H1 (cell line): ENCODE data around the gene SLC25A27. TPM values are rescaled to one million over a fixed set of nuclear protein-coding genes. Genes with fewer than 3 reads are reported as not detected.

Experiments used
- CTCF ChIA-PET: fragments of 300-600 bp; sonication (Branson Sonifier 250); formaldehyde crosslinking; loops from one replicate; lab custom pipeline; 2021; ENCODE audit not compliant: partially characterized antibody; lab: Charles Lee
- POLR2A ChIA-PET: fragments of 300-600 bp; sonication (Branson Sonifier 250); formaldehyde crosslinking; loops from one replicate; lab custom pipeline; 2021; ENCODE audit warnings: inconsistent platforms; ENCODE audit not compliant: partially characterized antibody; lab: Charles Lee
- DNase-seq, 2 experiments: peaks; one replicate each; pipeline versions ENCODE4 v3.0.0 to v3.0.0-alpha.2; 2010 to 2022; ENCODE audit warnings: low spot score in 2 of 2, low read depth in 1 of 2, mixed read lengths in 1 of 2
- FAIRE-seq: peaks from 2 replicates; lab custom pipeline; 2011; peaks lifted over from hg19 to GRCh38; lab: Jason Lieb, UNC
- H2AFZ ChIP-seq: 2 replicates; pipeline ENCODE4 v1.8.1; 2012; ENCODE audit warnings: low read length, inconsistent platforms
- H2AK5ac ChIP-seq: 2 replicates; pipeline ENCODE4 v1.6.1; 2013; ENCODE audit warnings: low read depth, low read length
- H2BK120ac ChIP-seq: replicated peaks from 2 replicates; pipeline ENCODE3; 2013; ENCODE audit warnings: low read depth, low read length, inconsistent platforms
- H2BK12ac ChIP-seq: 2 replicates; pipeline ENCODE4 v1.6.1; 2013; ENCODE audit warnings: low read depth, low read length
- H2BK15ac ChIP-seq: 2 replicates; pipeline ENCODE4 v1.6.1; 2013; ENCODE audit warnings: low read length
- H2BK20ac ChIP-seq: 2 replicates; pipeline ENCODE4 v1.6.1; 2013; ENCODE audit warnings: low read length
- H2BK5ac ChIP-seq: 2 replicates; pipeline ENCODE4 v1.6.1; 2013; ENCODE audit warnings: low read depth, low read length
- H3K14ac ChIP-seq: 2 replicates; pipeline ENCODE4 v1.6.1; 2013; ENCODE audit warnings: inconsistent platforms; ENCODE audit not compliant: insufficient read length
- H3K18ac ChIP-seq: 2 replicates; pipeline ENCODE4 v1.6.1; 2013; ENCODE audit warnings: low read length; ENCODE audit errors: extremely low read depth
- H3K23ac ChIP-seq: 2 replicates; pipeline ENCODE4 v1.6.1; 2013; ENCODE audit warnings: inconsistent platforms; ENCODE audit not compliant: insufficient read length
- H3K23me2 ChIP-seq: 2 replicates; pipeline ENCODE4 v1.6.1; 2013; ENCODE audit warnings: low read depth, low read length
- H3K27ac ChIP-seq: 2 replicates; pipeline ENCODE4 v1.6.1; 2011; ENCODE audit warnings: low read depth, low read length, inconsistent platforms
- H3K27me3 ChIP-seq, 4 experiments: replicated peaks in 1 of 4; 1 replicate in 1 of 4; 2 replicates in 3 of 4; pipeline versions ENCODE4 v1.6.1 to v1.8.1; 2011 to 2013; ENCODE audit warnings: low read length in 3 of 4, mild to moderate bottlenecking in 3 of 4, inconsistent platforms in 2 of 4, mixed read lengths in 2 of 4, moderate library complexity in 1 of 4; ENCODE audit not compliant: control insufficient read depth in 3 of 4, insufficient read depth in 3 of 4; ENCODE audit errors: extremely low read depth in 1 of 4
- H3K36me3 ChIP-seq, 4 experiments: 2 replicates each; pipeline versions ENCODE4 v1.6.1 to v1.8.1; 2011 to 2013; ENCODE audit warnings: mild to moderate bottlenecking in 4 of 4, low read length in 3 of 4, moderate library complexity in 2 of 4, control low read depth in 1 of 4, inconsistent platforms in 1 of 4; ENCODE audit not compliant: insufficient read depth in 4 of 4, control insufficient read depth in 2 of 4
- H3K4ac ChIP-seq: replicated peaks from 2 replicates; pipeline ENCODE3; 2013; ENCODE audit warnings: low read length, low read depth, mixed read lengths, inconsistent platforms; ENCODE audit not compliant: insufficient read length
- H3K4me1 ChIP-seq, 4 experiments: replicated peaks in 1 of 4; 1 replicate in 1 of 4; 2 replicates in 3 of 4; pipeline versions ENCODE4 v1.6.1 to v1.8.1; 2011 to 2013; ENCODE audit warnings: low read length in 3 of 4, inconsistent platforms in 2 of 4, mixed read lengths in 1 of 4; ENCODE audit not compliant: insufficient read depth in 4 of 4, control insufficient read depth in 3 of 4
- H3K4me2 ChIP-seq, 2 experiments: 2 replicates each; pipeline versions ENCODE4 v1.6.1 to v1.8.1; 2011 to 2013; ENCODE audit warnings: low read depth in 2 of 2, low read length in 2 of 2, control low read depth in 1 of 2, inconsistent platforms in 1 of 2, mild to moderate bottlenecking in 1 of 2; ENCODE audit not compliant: insufficient read depth in 1 of 2
- H3K4me3 ChIP-seq, 4 experiments: fragments of 200-600, 300-600 bp in 1 of 4; sonication (generic), shearing (Covaris generic), sonication (Bioruptor Twin) in 1 of 4; 2 replicates each; pipeline versions ENCODE4 v1.5.1 to v1.8.1; 2011 to 2016; ENCODE audit warnings: low read length in 4 of 4, low read depth in 3 of 4, control low read depth in 2 of 4, inconsistent platforms in 2 of 4, mild to moderate bottlenecking in 2 of 4, mixed read lengths in 1 of 4, moderate library complexity in 1 of 4; ENCODE audit not compliant: insufficient read depth in 2 of 4; ENCODE audit errors: extremely low read depth in 1 of 4
- H3K56ac ChIP-seq: replicated peaks from 2 replicates; pipeline ENCODE3; 2013; ENCODE audit warnings: low read depth, mild to moderate bottlenecking, mixed read lengths, low read length, inconsistent platforms; ENCODE audit not compliant: insufficient read length
- H3K79me1 ChIP-seq: 2 replicates; pipeline ENCODE4 v1.6.1; 2013; ENCODE audit warnings: low read depth, low read length, control low read depth
- H3K79me2 ChIP-seq, 2 experiments: 2 replicates each; pipeline versions ENCODE4 v1.6.1 to v1.8.1; 2012 to 2013; ENCODE audit warnings: low read length in 2 of 2, mild to moderate bottlenecking in 2 of 2, inconsistent platforms in 1 of 2; ENCODE audit not compliant: insufficient read depth in 2 of 2, control insufficient read depth in 1 of 2
- H3K9ac ChIP-seq, 4 experiments: replicated peaks in 1 of 4; 1 replicate in 1 of 4; 2 replicates in 3 of 4; pipeline versions ENCODE4 v1.6.1 to v1.8.1; 2011 to 2013; ENCODE audit warnings: low read depth in 3 of 4, low read length in 3 of 4, control low read depth in 2 of 4, mild to moderate bottlenecking in 2 of 4, moderate library complexity in 2 of 4, inconsistent platforms in 1 of 4; ENCODE audit errors: extremely low read depth in 1 of 4
- H3K9me3 ChIP-seq, 2 experiments: 2 replicates each; pipeline versions ENCODE4 v1.6.1 to v1.8.1; 2012 to 2013; ENCODE audit warnings: mild to moderate bottlenecking in 2 of 2, moderate library complexity in 2 of 2, control low read depth in 1 of 2, inconsistent platforms in 1 of 2, low read depth in 1 of 2, low read length in 1 of 2, mixed read lengths in 1 of 2; ENCODE audit not compliant: insufficient read depth in 2 of 2
- H4K20me1 ChIP-seq, 2 experiments: replicated peaks in 1 of 2; 2 replicates each; pipeline versions ENCODE3 to v1.8.1; 2011 to 2013; ENCODE audit warnings: inconsistent platforms in 2 of 2, low read length in 2 of 2, mild to moderate bottlenecking in 1 of 2; ENCODE audit not compliant: insufficient read depth in 2 of 2, control insufficient read depth in 1 of 2
- H4K5ac ChIP-seq: 2 replicates; pipeline ENCODE4 v1.6.1; 2013; ENCODE audit warnings: low read length, low read depth, mixed read lengths, inconsistent platforms; ENCODE audit not compliant: insufficient read length
- H4K8ac ChIP-seq: 2 replicates; pipeline ENCODE4 v1.8.0; 2013; ENCODE audit warnings: mild to moderate bottlenecking, moderate library complexity, low read length, inconsistent platforms; ENCODE audit not compliant: insufficient read depth; ENCODE audit errors: extremely low read depth
- H4K91ac ChIP-seq: replicated peaks from 2 replicates; pipeline ENCODE3; 2013; ENCODE audit warnings: low read length, mixed read lengths, inconsistent platforms; ENCODE audit not compliant: insufficient read length
- KDM4A ChIP-seq: IDR thresholded peaks from one replicate; pipeline ENCODE4 v1.7.1; 2012; ENCODE audit warnings: low read depth, mild to moderate bottlenecking, moderate library complexity, low read length, inconsistent platforms; ENCODE audit not compliant: severe bottlenecking
- WGBS, 2 experiments: shearing (Covaris generic) in 1 of 2; methylation state at CpG; one replicate each; pipeline versions ENCODE4 v1.1.6 to v1.1.7; 2013 to 2015; ENCODE audit warnings: low lambda C conversion rate in 2 of 2, mixed read lengths in 2 of 2, inconsistent platforms in 1 of 2, low coverage in 1 of 2, missing lambda C conversion rate in 1 of 2; ENCODE audit not compliant: insufficient replicate concordance in 2 of 2, insufficient coverage in 1 of 2, insufficient read length in 1 of 2; ENCODE audit errors: extremely low coverage in 1 of 2, missing lambda C conversion rate in 1 of 2; 5-methylcytosine and 5-hydroxymethylcytosine counted together
- polyA plus RNA-seq, 7 experiments: library from polyadenylated mRNA; depleted of rRNA in 3 of 7; stranded (reverse) in 5 of 7; unstranded in 2 of 7; fragments of >200 nt in 5 of 7; fragments of 200-250 nt in 2 of 7; gene quantifications; 1 replicate in 5 of 7; 2 replicates in 1 of 7; 4 replicates in 1 of 7; pipeline versions ENCODE4 v1.2.1 to v1.2.3, GENCODE V29; 2011 to 2013; ENCODE audit warnings: missing spikeins in 2 of 7, mixed read lengths in 2 of 7
- total RNA-seq: library from RNA; stranded (reverse); fragmentation: NEBNext Ultra II Directional; extraction: Animal tissue kit (Norgen Biotek cat#: 25700); gene quantifications from 2 replicates; pipeline ENCODE4 v1.2.1, GENCODE V29; 2021

The SLC25A27 gene
- total and polyA plus RNA-seq, 2 of the 8 experiments (the other 6 are each of a cell fraction or from before 2014, with no cell fraction given): 7.3 to 8.4 TPM

DNA sequence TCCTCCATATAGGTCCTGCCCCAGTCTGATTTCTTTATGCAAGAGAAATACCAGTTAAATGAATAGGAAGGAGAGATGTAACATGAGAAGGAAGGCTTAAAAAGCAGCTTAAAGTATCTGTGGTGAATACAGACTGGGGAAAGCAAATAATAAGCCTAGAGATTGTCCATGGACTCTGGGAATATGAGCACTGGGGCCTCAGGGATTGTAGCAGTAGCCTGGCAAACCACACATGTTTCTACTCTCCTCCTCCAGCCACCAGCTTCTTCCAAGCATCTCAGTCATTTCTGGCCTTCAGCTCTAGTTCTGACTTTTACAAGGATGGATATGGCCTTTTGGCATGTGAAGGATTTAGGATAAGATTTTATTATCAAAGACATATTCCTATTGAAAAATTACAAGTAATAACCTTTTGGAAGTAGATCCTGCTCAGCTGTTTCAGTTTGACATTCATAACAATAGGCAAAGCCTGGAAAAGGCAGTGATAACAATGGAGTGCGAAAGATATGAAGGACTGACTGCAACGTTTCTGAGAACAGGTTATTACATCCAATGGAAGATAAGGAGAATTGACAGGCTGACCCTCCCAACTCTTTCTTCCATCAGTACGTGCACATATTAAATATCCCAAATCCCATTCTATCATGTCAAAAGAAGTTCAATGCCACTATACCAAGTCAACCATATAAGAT lies 41.8 kb upstream of the SLC25A27 start:
- CTCF ChIA-PET: no interaction called here

More for the DNA sequence above, 41.8 kb upstream of the SLC25A27 start:
- no peak overlapping the region for H2BK20ac ChIP-seq
- H4K8ac ChIP-seq: no peak overlapping the region
- no peak overlapping the region for H4K5ac ChIP-seq
- DNase-seq: no peak
- no peak overlapping the region for H4K91ac ChIP-seq
- H3K36me3 ChIP-seq: no peaks in the 10 kb centered on the region
- POLR2A ChIA-PET: no interaction called here
- no peak overlapping the region for H3K14ac ChIP-seq
- no peak overlapping the region for H2BK120ac ChIP-seq
- H2BK12ac ChIP-seq: no peak overlapping the region
- no peak for FAIRE-seq
- no peak overlapping the region for H3K23ac ChIP-seq
- no peak overlapping the region for H3K9ac ChIP-seq
- H3K56ac ChIP-seq: no peak overlapping the region
- no peaks in the 10 kb centered on the region for H3K9me3 ChIP-seq
- H4K20me1 ChIP-seq: no peaks in the 10 kb centered on the region
- H3K4ac ChIP-seq: no peak overlapping the region
- H3K18ac ChIP-seq: no peak overlapping the region
- H2AK5ac ChIP-seq: no peak overlapping the region
- H2AFZ ChIP-seq: no peak overlapping the region
- 93% methylated on average over 3 of the region's 3 CpGs; no CpG with 5 or more reads in 1 of the 2 experiments for WGBS, 2 experiments
- no peaks in the 10 kb centered on the region for H3K79me2 ChIP-seq
- no peaks in the 10 kb centered on the region; a peak in 1 of 7 replicates for H3K27me3 ChIP-seq
- no peak overlapping the region for H2BK5ac ChIP-seq
- no peaks in the 10 kb centered on the region for H3K23me2 ChIP-seq
- H3K4me2 ChIP-seq: no peak overlapping the region
- no peak overlapping the region for H3K4me3 ChIP-seq
- no peak overlapping the region for H3K27ac ChIP-seq
- no peaks in the 10 kb centered on the region for H3K4me1 ChIP-seq
- H2BK15ac ChIP-seq: no peak overlapping the region
- no peaks in the 10 kb centered on the region for H3K79me1 ChIP-seq
- TF ChIP-seq KDM4A: no peak
